Neuronal stem cell (in vitro differentiated cells): ENCODE results near the gene DPAGT1.

ENCODE experiments used
- DNase-seq: peaks from one replicate; pipeline ENCODE4 v3.0.0-alpha.2; 2013; ENCODE audit warnings: low spot score
- H2AFZ ChIP-seq: one replicate; pipeline ENCODE4 v1.6.1; 2013; ENCODE audit warnings: mild to moderate bottlenecking, low read length, inconsistent platforms
- H2AK5ac ChIP-seq: 2 replicates; pipeline ENCODE4 v1.6.1; 2013; ENCODE audit warnings: low read depth, mild to moderate bottlenecking, inconsistent platforms, low read length, moderate library complexity, mixed read lengths
- H2BK120ac ChIP-seq: 2 replicates; pipeline ENCODE4 v1.6.1; 2013; ENCODE audit warnings: low read depth, mild to moderate bottlenecking, inconsistent platforms, low read length, moderate library complexity, mixed read lengths
- H2BK12ac ChIP-seq: one replicate; pipeline ENCODE4 v1.6.1; 2013; ENCODE audit warnings: low read length, inconsistent platforms
- H2BK15ac ChIP-seq: 2 replicates; pipeline ENCODE4 v1.6.1; 2013; ENCODE audit warnings: mild to moderate bottlenecking, low read length, inconsistent platforms, mixed read lengths
- H2BK5ac ChIP-seq: one replicate; pipeline ENCODE4 v1.6.1; 2013; ENCODE audit warnings: inconsistent platforms, mild to moderate bottlenecking, low read length, moderate library complexity
- H3K14ac ChIP-seq: one replicate; pipeline ENCODE4 v1.6.1; 2013; ENCODE audit warnings: low read length, inconsistent platforms
- H3K18ac ChIP-seq: 2 replicates; pipeline ENCODE4 v1.6.1; 2013; ENCODE audit warnings: low read length, inconsistent platforms
- H3K23ac ChIP-seq: 2 replicates; pipeline ENCODE4 v1.6.1; 2013; ENCODE audit warnings: low read depth, mild to moderate bottlenecking, mixed read lengths, low read length, inconsistent platforms; ENCODE audit not compliant: poor library complexity
- H3K27ac ChIP-seq: replicated peaks from 3 replicates; pipeline ENCODE4 v1.5.1; 2013; ENCODE audit warnings: low read length, inconsistent platforms
- H3K27me3 ChIP-seq, 3 experiments: 2 replicates each; pipeline ENCODE4 v1.6.1; 2013; ENCODE audit warnings: low read length in 3 of 3, mild to moderate bottlenecking in 2 of 3, inconsistent platforms in 1 of 3, low read depth in 1 of 3, mixed read lengths in 1 of 3, moderate library complexity in 1 of 3; ENCODE audit not compliant: control insufficient read depth in 3 of 3, insufficient read depth in 3 of 3
- H3K36me3 ChIP-seq, 2 donors: replicated peaks in 1 of 2; 2 replicates each; pipeline ENCODE4 v1.6.1; 2013; ENCODE audit warnings: low read length in 2 of 2; ENCODE audit not compliant: control insufficient read depth in 2 of 2, insufficient read depth in 2 of 2
- H3K4ac ChIP-seq: 2 replicates; pipeline ENCODE4 v1.6.1; 2013; ENCODE audit warnings: inconsistent platforms, mild to moderate bottlenecking, low read length, moderate library complexity
- H3K4me1 ChIP-seq, 2 donors: 1 replicate in 1 of 2; 2 replicates in 1 of 2; pipeline ENCODE4 v1.6.1; 2013; ENCODE audit warnings: low read length in 2 of 2, low read depth in 1 of 2; ENCODE audit not compliant: control insufficient read depth in 2 of 2, insufficient read depth in 1 of 2
- H3K4me2 ChIP-seq: one replicate; pipeline ENCODE4 v1.6.1; 2013; ENCODE audit warnings: mild to moderate bottlenecking, low read length, inconsistent platforms; ENCODE audit not compliant: insufficient read depth, poor library complexity, severe bottlenecking
- H3K4me3 ChIP-seq, 2 donors: 2 replicates each; pipeline ENCODE4 v1.5.1; 2013; ENCODE audit warnings: low read length in 2 of 2, mild to moderate bottlenecking in 2 of 2, inconsistent platforms in 1 of 2, moderate library complexity in 1 of 2
- H3K79me1 ChIP-seq: one replicate; pipeline ENCODE4 v1.6.1; 2013; ENCODE audit warnings: low read depth, mild to moderate bottlenecking, inconsistent platforms, low read length, moderate library complexity
- H3K9ac ChIP-seq: one replicate; pipeline ENCODE4 v1.6.1; 2013; ENCODE audit warnings: mild to moderate bottlenecking, low read depth, low read length, inconsistent platforms; ENCODE audit not compliant: poor library complexity
- H3K9me3 ChIP-seq, 2 donors: replicated peaks in 1 of 2; 2 replicates each; pipeline versions ENCODE3 to v1.6.1; 2013; ENCODE audit warnings: low read length in 2 of 2, mild to moderate bottlenecking in 2 of 2, inconsistent platforms in 1 of 2, low read depth in 1 of 2, mixed read lengths in 1 of 2, moderate library complexity in 1 of 2; ENCODE audit not compliant: control insufficient read depth in 2 of 2, insufficient read depth in 1 of 2
- H4K8ac ChIP-seq: one replicate; pipeline ENCODE4 v1.6.1; 2013; ENCODE audit warnings: low read depth, mild to moderate bottlenecking, inconsistent platforms, low read length, moderate library complexity
- H4K91ac ChIP-seq: one replicate; pipeline ENCODE4 v1.6.1; 2013; ENCODE audit warnings: low read length, low read depth, mild to moderate bottlenecking, inconsistent platforms; ENCODE audit not compliant: poor library complexity
- WGBS, 2 donors: extraction: QIAGEN DNeasy Blood & Tissue Kit; methylation state at CpG; one replicate each; pipeline ENCODE4 v1.1.7; 2013; ENCODE audit warnings: missing lambda C conversion rate in 2 of 2, mixed read lengths in 1 of 2; ENCODE audit not compliant: insufficient read length in 2 of 2, insufficient replicate concordance in 1 of 2; ENCODE audit errors: extremely low coverage in 2 of 2; 5-methylcytosine and 5-hydroxymethylcytosine counted together

DPAGT1 gene

GRCh38 chr11:119121811-119122124 lies 20.1 kb upstream of the DPAGT1 start:
- H3K23ac ChIP-seq: peak overlapping the region; percentile 28
- H2AFZ ChIP-seq: peak overlapping the region; percentile 86
- no CpG with 5 or more reads among the region's 20 CpGs for WGBS, 2 donors
- H3K27me3 ChIP-seq: no peaks in the 10 kb centered on the region
- no peak overlapping the region for H2BK5ac ChIP-seq
- peak overlapping the region; percentile 63 to 91 for H3K4me3 ChIP-seq
- no peak overlapping the region for H3K14ac ChIP-seq
- H2BK12ac ChIP-seq: no peak overlapping the region
- H2BK120ac ChIP-seq: no peak overlapping the region
- H3K4ac ChIP-seq: no peak overlapping the region
- peak overlapping the region; percentile 77 for H3K4me2 ChIP-seq
- peaks cover 6% of the 10 kb centered on the region for H3K79me1 ChIP-seq
- H2AK5ac ChIP-seq: no peak overlapping the region
- no peak overlapping the region for H3K18ac ChIP-seq
- no peak for DNase-seq
- H2BK15ac ChIP-seq: no peak overlapping the region
- peaks cover 4 to 26% of the 10 kb centered on the region in 2 donors for H3K36me3 ChIP-seq
- no peak overlapping the region for H4K91ac ChIP-seq
- no peak overlapping the region for H4K8ac ChIP-seq
- no peaks in the 10 kb centered on the region for H3K9me3 ChIP-seq
- H3K9ac ChIP-seq: peak overlapping the region; percentile 98
- no peak overlapping the region for H3K27ac ChIP-seq
- H3K4me1 ChIP-seq: peaks cover 5 to 15% of the 10 kb centered on the region in 2 donors

GRCh38 chr11:119121008-119121810 lies 19.6 kb upstream of the DPAGT1 start, which contains the start of gene HINFP:
HINFP (plus strand) TSS chr11:119121580; CDS start chr11:119126945, 5,365 bp downstream.
- no peak within 1 kb of the TSS for H2AK5ac ChIP-seq
- H3K18ac ChIP-seq: peak within 1 kb of the TSS; percentile 90
- H3K4me2 ChIP-seq: peak within 1 kb of the TSS; percentile 77
- H2AFZ ChIP-seq: peak within 1 kb of the TSS; percentile 86
- H4K8ac ChIP-seq: no peak within 1 kb of the TSS
- no peak within 1 kb of the TSS for H2BK120ac ChIP-seq
- WGBS, 2 donors: no CpG with 5 or more reads among the region's 54 CpGs
- no peak within 1 kb of the TSS for H4K91ac ChIP-seq
- no peaks in the 10 kb centered on the region for H3K9me3 ChIP-seq
- no peak within 1 kb of the TSS for H3K4ac ChIP-seq
- peak within 1 kb of the TSS; percentile 63 to 91 for H3K4me3 ChIP-seq
- peaks cover 6% of the 10 kb centered on the region for H3K79me1 ChIP-seq
- DNase-seq: peak; percentile 98
- H3K27ac ChIP-seq: no peak within 1 kb of the TSS
- H3K14ac ChIP-seq: no peak within 1 kb of the TSS
- no peaks in the 10 kb centered on the region for H3K27me3 ChIP-seq
- H2BK5ac ChIP-seq: no peak within 1 kb of the TSS
- no peak within 1 kb of the TSS for H2BK15ac ChIP-seq
- no peak within 1 kb of the TSS for H2BK12ac ChIP-seq
- peak within 1 kb of the TSS; percentile 28 for H3K23ac ChIP-seq
- peaks cover 4 to 20% of the 10 kb centered on the region in 2 donors for H3K36me3 ChIP-seq
- H3K9ac ChIP-seq: peak within 1 kb of the TSS; percentile 98
- peaks cover 5 to 15% of the 10 kb centered on the region in 2 donors for H3K4me1 ChIP-seq

GRCh38 chr11:119120639-119121007 lies 19.0 kb upstream of the DPAGT1 start:
- H2AFZ ChIP-seq: peak overlapping the region; percentile 68
- H3K36me3 ChIP-seq: peaks cover 4 to 20% of the 10 kb centered on the region in 2 donors
- H3K14ac ChIP-seq: no peak overlapping the region
- no peak overlapping the region for H4K91ac ChIP-seq
- H2AK5ac ChIP-seq: no peak overlapping the region
- no peak overlapping the region for H2BK15ac ChIP-seq
- no peak overlapping the region for H3K4ac ChIP-seq
- H3K4me3 ChIP-seq: peak overlapping the region; percentile 23 to 58
- H4K8ac ChIP-seq: no peak overlapping the region
- H3K23ac ChIP-seq: no peak overlapping the region
- H2BK12ac ChIP-seq: no peak overlapping the region
- H3K27me3 ChIP-seq: no peaks in the 10 kb centered on the region
- H2BK5ac ChIP-seq: no peak overlapping the region
- H3K9me3 ChIP-seq: no peaks in the 10 kb centered on the region
- no peak overlapping the region for H3K9ac ChIP-seq
- peak; percentile 24 for DNase-seq
- no peak overlapping the region for H3K18ac ChIP-seq
- no peak overlapping the region for H2BK120ac ChIP-seq
- H3K79me1 ChIP-seq: peaks cover 6% of the 10 kb centered on the region
- peaks cover 5 to 15% of the 10 kb centered on the region in 2 donors for H3K4me1 ChIP-seq
- WGBS, 2 donors: 100% methylated on average over 1 of the region's 5 CpGs; no CpG with 5 or more reads in 1 of the 2 donors
- H3K27ac ChIP-seq: no peak overlapping the region
- peak overlapping the region; percentile 52 for H3K4me2 ChIP-seq

- Histone ChIP-seq H2BK15ac (no peak overlapping the region), H3K79me1 (peaks cover 6% of the 10 kb centered on the region), H2AFZ (no peak overlapping the region), H4K8ac (no peak overlapping the region), H3K4ac (no peak overlapping the region), H3K4me1 (peaks cover 5 to 15% of the 10 kb centered on the region in 2 donors), H3K9me3 (no peaks in the 10 kb centered on the region), H3K4me3 (no peak overlapping the region), H3K18ac (no peak overlapping the region), H2BK12ac (no peak overlapping the region), H3K4me2 (no peak overlapping the region), H2AK5ac (no peak overlapping the region), H3K9ac (no peak overlapping the region), H2BK120ac (no peak overlapping the region), H3K36me3 (peaks cover 1 to 14% of the 10 kb centered on the region in 2 donors), H3K27me3 (no peaks in the 10 kb centered on the region), H4K91ac (no peak overlapping the region), H3K27ac (no peak overlapping the region), H3K23ac (no peak overlapping the region), H3K14ac (no peak overlapping the region), H2BK5ac (no peak overlapping the region)
- WGBS, 2 donors: no CpG with 5 or more reads among the region's 1 CpG
- DNase-seq: no peak
Observed at GRCh38 chr11:119118946-119119345, 17.3 kb upstream of the DPAGT1 start.
